Spleen (tissue), 11 donors: ENCODE data around the gene CA10. TPM values are rescaled to one million over a fixed set of nuclear protein-coding genes. Genes with fewer than 3 reads are reported as not detected.

Experiments used
- DNase-seq: peaks from one replicate; pipeline ENCODE4 v3.0.0-alpha.2; 2020
- H3K27ac ChIP-seq, 8 donors: fragments of 200-600 bp; sonication (generic) in 7 of 8; 1 replicate in 4 of 8; 2 replicates in 4 of 8; pipeline versions ENCODE4 v1.5.0 to v1.8.0; 2016 to 2021; ENCODE audit warnings: inconsistent platforms in 4 of 8, mild to moderate bottlenecking in 4 of 8, moderate library complexity in 1 of 8
- H3K27me3 ChIP-seq, 7 donors: fragments of 200-600 bp; sonication (generic) in 6 of 7; replicated peaks in 1 of 7; 1 replicate in 4 of 7; 2 replicates in 3 of 7; pipeline versions ENCODE4 v1.5.0 to v1.8.0; 2016 to 2021; ENCODE audit warnings: inconsistent platforms in 3 of 7, mild to moderate bottlenecking in 1 of 7
- H3K36me3 ChIP-seq, 6 donors: fragments of 200-600 bp; sonication (generic) in 5 of 6; 1 replicate in 4 of 6; 2 replicates in 2 of 6; pipeline versions ENCODE4 v1.5.0 to v1.8.0; 2016 to 2021; ENCODE audit warnings: inconsistent platforms in 2 of 6
- H3K4me1 ChIP-seq, 6 donors: fragments of 200-600 bp; sonication (generic) in 5 of 6; 1 replicate in 3 of 6; 2 replicates in 3 of 6; pipeline versions ENCODE4 v1.5.0 to v1.8.0; 2016 to 2021; ENCODE audit warnings: inconsistent platforms in 3 of 6
- H3K4me3 ChIP-seq, 8 donors: fragments of 200-600 bp; sonication (generic) in 7 of 8; 1 replicate in 4 of 8; 2 replicates in 4 of 8; pipeline versions ENCODE4 v1.5.0 to v1.8.0; 2016 to 2021; ENCODE audit warnings: inconsistent platforms in 4 of 8, mild to moderate bottlenecking in 4 of 8, moderate library complexity in 2 of 8
- H3K9me3 ChIP-seq, 8 donors: fragments of 200-600 bp; sonication (generic) in 7 of 8; 1 replicate in 4 of 8; 2 replicates in 4 of 8; pipeline versions ENCODE4 v1.5.0 to v1.8.0; 2016 to 2021; ENCODE audit warnings: inconsistent platforms in 4 of 8
- POLR2A ChIP-seq, 3 donors: fragments of 450-650 bp; IDR thresholded peaks; one replicate each; pipeline ENCODE4 v1.5.1; 2017; ENCODE audit warnings: antibody characterized with exemption in 3 of 3, mild to moderate bottlenecking in 1 of 3
- POLR2AphosphoS5 ChIP-seq, 3 donors: sonication (generic); formaldehyde crosslinking; IDR thresholded peaks; one replicate each; pipeline ENCODE4 v1.5.1; 2017; ENCODE audit warnings: antibody characterized with exemption in 3 of 3
- WGBS, 5 donors: extraction: QIAGEN DNeasy Blood & Tissue Kit in 3 of 5; methylation state at CpG; one replicate each; pipeline versions ENCODE4 v1.1.5 to v1.1.7; 2013 to 2018; 5-methylcytosine and 5-hydroxymethylcytosine counted together
- intact Hi-C: fragments of 100-400 bp; cut with DNase I; formaldehyde crosslinking; loops from one replicate; pipeline ENCODE4 v1.15.0; 2023; ENCODE audit warnings: low total_unique reads
- polyA plus RNA-seq, 3 donors: library from polyadenylated mRNA; stranded (reverse); fragments of 200-250 nt; gene quantifications; one replicate each; pipeline ENCODE4 v1.2.1, GENCODE V29; 2013
- total RNA-seq, 7 donors: library from RNA; depleted of rRNA in 3 of 7; stranded (reverse); fragments of >200 nt in 3 of 7; fragmentation: NEBNext Ultra II Directional in 4 of 7; extraction: Animal tissue kit (Norgen Biotek cat#: 25700) in 4 of 7; gene quantifications; one replicate each; pipeline versions ENCODE4 v1.1.0 to v1.2.1, GENCODE V29; 2016 to 2021
- TF ChIP-seq, protein P1 (sequence below), 11 experiments: fragments of 200-600 bp in 7 of 11; fragments of 450-650 bp in 4 of 11; sonication (generic) in 4 of 11; IDR thresholded peaks in 8 of 11; conservative IDR thresholded peaks in 3 of 11; 1 replicate in 7 of 11; 2 replicates in 4 of 11; pipeline versions ENCODE4 v1.4.0 to v1.8.0; 2016 to 2021; ENCODE audit warnings: antibody characterized with exemption in 11 of 11, inconsistent platforms in 4 of 11, mild to moderate bottlenecking in 1 of 11
- donor health status: healthy with polysubstance abuse.
- donor health status: DM: no; HTN: no; CAD: no; lungs with moderate emphysema.
- donor health status: DM: no; HTN: no; CAD: no.
- donor health status: Bipolar disorder and iron deficiency.
- donor health status: healthy.
- donor health status: DM: no; HTN: no; CAD: no.
- donor health status: DM: yes; HTN: yes; CAD: no.

Gene CA10
- total and polyA plus RNA-seq, 10 donors: 0.19 to 0.22 TPM; not detected in 8

DNA sequence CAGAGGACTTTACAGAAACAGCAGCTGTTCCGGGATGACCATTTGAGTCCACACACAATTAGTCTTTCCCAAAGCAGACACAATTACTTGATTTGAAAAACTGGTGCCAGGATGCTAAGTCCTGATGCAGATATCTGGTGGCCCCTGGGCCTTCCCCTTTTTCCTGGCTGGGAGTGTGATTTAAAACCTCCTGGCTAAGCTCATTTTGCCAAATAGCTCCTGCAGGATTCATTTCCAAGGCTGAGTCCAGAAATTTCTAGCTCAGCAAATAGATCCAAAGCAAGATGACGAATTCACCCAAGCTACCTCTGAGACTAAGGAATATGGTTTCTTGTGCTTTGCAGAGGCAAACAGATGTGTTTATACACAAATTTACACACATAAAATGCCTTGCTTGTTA lies 422.2 kb downstream of the CA10 start:
- 81 to 89% (median 85%) methylated on average over 2 of the region's 2 CpGs for WGBS, 5 donors
- DNase-seq: no peak
- TF ChIP-seq, protein P1, sequence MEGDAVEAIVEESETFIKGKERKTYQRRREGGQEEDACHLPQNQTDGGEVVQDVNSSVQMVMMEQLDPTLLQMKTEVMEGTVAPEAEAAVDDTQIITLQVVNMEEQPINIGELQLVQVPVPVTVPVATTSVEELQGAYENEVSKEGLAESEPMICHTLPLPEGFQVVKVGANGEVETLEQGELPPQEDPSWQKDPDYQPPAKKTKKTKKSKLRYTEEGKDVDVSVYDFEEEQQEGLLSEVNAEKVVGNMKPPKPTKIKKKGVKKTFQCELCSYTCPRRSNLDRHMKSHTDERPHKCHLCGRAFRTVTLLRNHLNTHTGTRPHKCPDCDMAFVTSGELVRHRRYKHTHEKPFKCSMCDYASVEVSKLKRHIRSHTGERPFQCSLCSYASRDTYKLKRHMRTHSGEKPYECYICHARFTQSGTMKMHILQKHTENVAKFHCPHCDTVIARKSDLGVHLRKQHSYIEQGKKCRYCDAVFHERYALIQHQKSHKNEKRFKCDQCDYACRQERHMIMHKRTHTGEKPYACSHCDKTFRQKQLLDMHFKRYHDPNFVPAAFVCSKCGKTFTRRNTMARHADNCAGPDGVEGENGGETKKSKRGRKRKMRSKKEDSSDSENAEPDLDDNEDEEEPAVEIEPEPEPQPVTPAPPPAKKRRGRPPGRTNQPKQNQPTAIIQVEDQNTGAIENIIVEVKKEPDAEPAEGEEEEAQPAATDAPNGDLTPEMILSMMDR (IDR thresholded peaks at IDR 0.05 in 8 of 11, conservative IDR thresholded peaks at IDR 0.05 in 3 of 11): no peak
- TF ChIP-seq POLR2A (IDR thresholded peaks at IDR 0.05) (no peak), POLR2AphosphoS5 (IDR thresholded peaks at IDR 0.05) (no peak)
- H3K36me3 ChIP-seq: no peaks in the 10 kb centered on the region
- peaks cover 0 to 7% (median 0%) of the 10 kb centered on the region in 7 donors for H3K27me3 ChIP-seq
- H3K9me3 ChIP-seq: no peaks in the 10 kb centered on the region
- no peak overlapping the region for H3K4me3 ChIP-seq
- H3K27ac ChIP-seq: no peak overlapping the region
- no peaks in the 10 kb centered on the region for H3K4me1 ChIP-seq
- intact Hi-C loops: no loop called here

- TF ChIP-seq POLR2AphosphoS5 (IDR thresholded peaks at IDR 0.05) (no peak), POLR2A (IDR thresholded peaks at IDR 0.05) (no peak)
- TF ChIP-seq, protein P1 (IDR thresholded peaks at IDR 0.05 in 8 of 11, conservative IDR thresholded peaks at IDR 0.05 in 3 of 11): no peak
- Histone ChIP-seq H3K27me3 (peaks cover 0 to 7% (median 0%) of the 10 kb centered on the region in 7 donors), H3K27ac (no peak overlapping the region), H3K9me3 (no peaks in the 10 kb centered on the region), H3K4me3 (no peak overlapping the region), H3K4me1 (no peaks in the 10 kb centered on the region), H3K36me3 (no peaks in the 10 kb centered on the region)
- WGBS, 5 donors: 89 to 97% (median 92%) methylated on average over 2 of the region's 2 CpGs
- no peak for DNase-seq
- intact Hi-C loops: no loop called here
Observed at GRCh38 chr17:51734976-51735375, 423.5 kb downstream of the CA10 start.

DNA sequence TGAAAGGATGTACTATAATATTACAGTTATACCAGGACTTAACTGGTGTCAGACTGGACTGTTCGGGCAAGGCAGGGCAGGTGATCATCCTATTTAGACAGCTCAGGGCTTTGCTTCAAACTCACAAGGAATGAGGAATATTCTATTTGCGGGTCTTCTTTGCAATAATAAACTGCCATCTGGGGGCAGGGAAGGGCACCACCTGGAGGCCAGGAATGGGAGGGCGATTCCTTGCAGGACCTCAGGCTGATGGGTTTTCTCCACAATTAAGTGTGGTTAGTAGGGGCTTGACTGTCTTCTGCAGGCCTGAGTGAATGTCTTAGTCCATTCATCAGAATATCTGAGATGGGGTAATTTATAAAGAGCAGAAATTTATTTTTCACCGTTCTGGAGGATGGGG lies 424.1 kb downstream of the CA10 start:
- H3K27ac ChIP-seq: no peak overlapping the region
- no peaks in the 10 kb centered on the region for H3K4me1 ChIP-seq
- 46 to 86% (median 56%) methylated on average over 4 of the region's 4 CpGs for WGBS, 5 donors
- H3K4me3 ChIP-seq: no peak overlapping the region
- H3K36me3 ChIP-seq: no peaks in the 10 kb centered on the region
- intact Hi-C loops: no loop called here
- H3K9me3 ChIP-seq: no peaks in the 10 kb centered on the region
- TF ChIP-seq, protein P1 (IDR thresholded peaks at IDR 0.05 in 8 of 11, conservative IDR thresholded peaks at IDR 0.05 in 3 of 11): peak in 4 of 11 experiments; percentile 23 to 54 (median 38)
- TF ChIP-seq POLR2AphosphoS5 (IDR thresholded peaks at IDR 0.05): no peak
- H3K27me3 ChIP-seq: peaks cover 0 to 7% (median 0%) of the 10 kb centered on the region in 7 donors
- no peak for DNase-seq

DNA sequence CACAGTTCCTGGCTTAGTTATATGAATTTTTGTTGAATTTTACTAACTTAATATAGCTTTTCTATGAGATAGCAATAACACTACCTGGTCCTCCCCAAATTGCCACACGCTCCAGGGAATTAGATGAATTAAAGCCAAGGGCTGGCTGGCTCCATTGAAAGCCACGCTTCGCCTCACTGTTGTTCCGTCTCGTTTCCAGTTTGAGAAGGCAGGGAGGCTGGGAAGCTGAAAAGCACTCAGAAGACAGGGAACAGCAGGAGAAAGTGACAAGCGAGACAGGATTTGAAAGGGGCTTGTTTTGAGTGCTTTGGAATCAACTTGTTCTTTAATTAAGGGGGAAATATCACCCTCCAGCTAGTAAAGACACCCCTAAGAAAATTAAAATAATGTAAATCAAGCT lies 425.3 kb downstream of the CA10 start:
- Histone ChIP-seq H3K9me3 (no peaks in the 10 kb centered on the region), H3K27ac (no peak overlapping the region), H3K36me3 (no peaks in the 10 kb centered on the region), H3K4me1 (no peaks in the 10 kb centered on the region), H3K27me3 (peaks cover 0 to 13% (median 0%) of the 10 kb centered on the region in 7 donors), H3K4me3 (no peak overlapping the region)
- TF ChIP-seq, protein P1 (IDR thresholded peaks at IDR 0.05 in 8 of 11, conservative IDR thresholded peaks at IDR 0.05 in 3 of 11): no peak
- TF ChIP-seq POLR2AphosphoS5 (IDR thresholded peaks at IDR 0.05) (no peak), POLR2A (IDR thresholded peaks at IDR 0.05) (no peak)
- intact Hi-C loops: no loop called here
- 66 to 81% (median 77%) methylated on average over 6 of the region's 6 CpGs for WGBS, 5 donors
- no peak for DNase-seq
